Effector memory CD8-positive, alpha-beta T cell (primary cell): Measurements from ENCODE around the gene NFILZ.

Experiments used
- ATAC-seq: fragments of 150-1000 bp; cut with Tn5 transposase; replicated peaks from 2 replicates; pipeline ENCODE4 v1.10.0; 2021; ENCODE audit warnings: mild to moderate bottlenecking, moderate library complexity
- DNase-seq, 3 experiments: peaks; one replicate each; pipeline ENCODE4 v3.0.0; 2021
- H3K27ac Mint-ChIP-seq, 2 donors: one replicate each; pipeline ENCODE4 v1.8.0; 2022; ENCODE audit warnings: mild to moderate bottlenecking in 2 of 2, mixed read lengths in 2 of 2, moderate library complexity in 2 of 2
- H3K27me3 Mint-ChIP-seq, 2 donors: one replicate each; pipeline ENCODE4 v1.8.0; 2022; ENCODE audit warnings: mixed read lengths in 2 of 2
- H3K36me3 Mint-ChIP-seq: one replicate; pipeline ENCODE4 v1.8.0; 2022; ENCODE audit warnings: mild to moderate bottlenecking, moderate library complexity, mixed read lengths; ENCODE audit not compliant: insufficient read depth
- H3K4me1 Mint-ChIP-seq, 2 donors: one replicate each; pipeline ENCODE4 v1.8.0; 2022; ENCODE audit warnings: low read depth in 2 of 2, mixed read lengths in 2 of 2
- H3K4me3 Mint-ChIP-seq, 2 donors: one replicate each; pipeline ENCODE4 v1.8.0; 2022; ENCODE audit warnings: mild to moderate bottlenecking in 2 of 2, mixed read lengths in 2 of 2, moderate library complexity in 2 of 2
- H3K9me3 Mint-ChIP-seq, 2 donors: one replicate each; pipeline ENCODE4 v1.8.0; 2022; ENCODE audit warnings: mixed read lengths in 2 of 2
- total RNA-seq, 9 experiments: gene quantifications; one replicate each; lab custom pipeline; 2026; lab: John Stamatoyannopoulos, UW

Gene NFILZ, protein sequence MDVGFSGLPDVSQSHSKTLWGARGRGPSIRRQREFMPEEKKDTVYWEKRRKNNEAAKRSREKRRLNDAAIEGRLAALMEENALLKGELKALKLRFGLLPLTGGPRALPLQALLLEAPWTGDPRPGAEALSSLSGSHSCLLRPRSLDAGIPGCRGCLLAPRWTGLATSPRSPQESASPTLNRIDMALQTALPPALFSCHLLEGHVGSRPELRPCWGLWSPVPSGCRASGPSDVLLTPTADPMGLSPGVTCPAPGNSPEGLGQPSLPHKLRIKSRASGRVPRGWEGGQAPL
- 0 to 1.3 (median 0.40) reads per million in 9 experiments for total RNA-seq

DNA sequence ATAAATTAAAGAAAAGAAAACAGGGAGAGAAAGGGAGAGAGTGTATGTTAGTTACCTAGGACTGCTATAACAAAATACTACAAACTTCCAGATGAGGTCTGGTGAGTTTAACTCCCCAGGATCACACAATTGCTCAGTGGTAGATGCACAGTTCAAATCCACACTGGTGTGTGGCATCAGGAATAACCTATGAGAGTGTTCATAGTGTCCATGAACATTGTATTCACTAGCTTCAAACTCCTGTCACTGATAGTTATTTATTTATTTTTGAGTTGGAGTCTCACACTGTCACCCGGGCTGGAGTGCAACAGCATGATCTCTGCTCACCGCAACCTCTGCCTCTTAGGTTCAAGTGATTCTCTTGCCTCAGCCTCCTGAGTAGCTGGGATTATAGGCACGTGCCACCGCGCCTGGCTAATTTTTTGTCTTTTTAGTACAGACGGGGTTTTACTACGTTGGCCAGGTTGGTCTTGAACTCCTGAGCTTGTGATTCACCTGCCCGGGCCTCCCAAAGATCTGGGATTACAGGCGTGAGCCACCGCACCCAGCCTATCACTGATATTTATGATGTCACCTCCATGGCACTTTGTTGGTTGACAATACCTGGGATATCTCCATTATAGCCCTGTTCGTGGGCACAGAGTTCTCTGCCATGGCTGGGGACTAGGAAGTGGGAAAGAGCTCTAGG is at the start of gene NFILZ:
TSS of gene NFILZ (plus strand) at position 638 of the 688 bp plus-strand sequence. CDS start 46,133 bp downstream, outside the sequence.
- Mint-ChIP-seq H3K27me3 (peaks cover 3 to 13% of the 10 kb centered on the region in 2 donors), H3K4me3 (no peak within 1 kb of the TSS), H3K36me3 (no peaks in the 10 kb centered on the region), H3K27ac (peak within 1 kb of the TSS in 1 of 2 donors; percentile 35), H3K4me1 (peaks cover 0 to 14% of the 10 kb centered on the region in 2 donors), H3K9me3 (no peaks in the 10 kb centered on the region)
- DNase-seq, result no peak
- ATAC-seq, result no peak

DNA sequence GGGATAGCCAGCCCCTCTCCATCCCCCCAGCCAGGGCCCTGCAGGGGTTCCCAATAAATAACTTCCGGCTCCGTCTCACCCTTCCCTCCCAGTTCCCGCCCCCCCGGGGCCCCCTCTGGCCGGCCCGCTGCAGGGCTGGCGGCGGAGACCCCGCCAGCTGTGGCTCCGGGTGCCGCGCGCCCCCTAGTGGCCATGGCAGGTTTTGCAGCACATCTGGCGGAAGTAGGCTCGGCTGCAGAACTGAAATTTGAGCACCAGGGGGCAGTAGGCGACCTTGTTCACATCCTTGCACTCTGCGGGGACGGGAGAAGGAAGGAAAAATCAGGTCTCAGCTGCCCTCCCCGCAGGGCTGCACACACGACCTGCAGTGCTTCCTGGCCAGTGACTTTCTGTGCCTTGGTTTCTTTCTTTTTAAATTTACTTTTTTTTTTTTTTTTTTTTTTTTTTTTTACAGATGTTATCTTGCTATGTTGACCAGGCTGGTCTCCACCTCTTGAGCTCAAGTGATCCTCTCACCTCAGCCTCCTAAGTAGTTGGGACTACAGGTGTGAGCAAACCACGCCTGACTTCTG is 49.6 kb upstream of the NFILZ start:
- H3K4me1 Mint-ChIP-seq, result peaks cover 25% of the 10 kb centered on the region in 2 donors
- ATAC-seq (peak; percentile 61), DNase-seq (peak; percentile 87 to 91 (median 89))
- H3K27ac Mint-ChIP-seq, result no peak overlapping the region
- H3K4me3 Mint-ChIP-seq, result peak overlapping the region in 1 of 2 donors; percentile 43
- H3K9me3 Mint-ChIP-seq, result no peaks in the 10 kb centered on the region
- peaks cover 13% of the 10 kb centered on the region for H3K36me3 Mint-ChIP-seq
- no peaks in the 10 kb centered on the region for H3K27me3 Mint-ChIP-seq

DNA sequence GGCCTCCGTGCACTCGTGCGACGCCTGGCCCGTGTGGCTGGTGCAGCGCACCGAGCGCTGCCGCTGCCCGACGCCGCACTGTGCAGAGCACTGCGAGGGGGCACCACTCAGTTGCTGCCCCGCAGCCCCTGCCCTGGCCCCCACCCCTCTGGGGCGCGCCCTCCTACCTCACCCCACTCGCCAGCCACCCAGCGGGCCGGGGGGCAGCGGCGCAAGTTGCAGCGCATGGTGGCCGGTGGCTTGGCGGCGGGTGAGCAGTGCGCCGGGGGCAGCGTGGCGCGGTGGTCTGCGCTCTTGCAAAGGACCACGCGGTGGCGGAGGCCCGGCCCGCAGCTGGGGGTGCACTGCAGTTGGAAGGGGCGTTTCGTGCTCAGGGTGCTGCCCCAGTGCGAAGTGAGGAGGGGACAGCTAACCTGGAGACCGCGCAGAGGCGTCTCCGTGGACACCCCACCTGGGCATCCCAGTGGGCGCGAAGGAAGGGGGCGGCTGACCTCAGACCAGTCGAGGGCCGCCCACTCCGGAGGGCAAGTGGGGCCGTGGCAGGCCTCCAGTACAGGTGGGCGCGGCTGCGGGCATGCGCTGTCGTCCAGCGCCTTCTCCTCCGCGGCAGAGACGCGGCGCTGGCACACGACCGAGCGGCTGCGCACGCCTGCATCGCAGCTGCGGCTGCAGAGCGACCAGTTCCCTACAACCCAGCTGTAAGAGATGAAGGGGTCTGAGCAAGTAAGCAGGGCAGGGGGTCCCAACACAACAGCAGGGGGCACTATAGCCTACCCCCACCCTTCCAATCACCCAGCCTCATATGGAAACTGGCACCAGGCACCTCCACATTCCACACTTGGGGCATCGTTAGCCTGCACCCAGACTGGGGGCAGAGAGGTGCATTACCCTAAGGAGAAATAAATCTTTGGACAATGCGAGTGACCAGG is 45.2 kb upstream of the NFILZ start:
- H3K4me3 Mint-ChIP-seq, result no peak overlapping the region
- H3K9me3 Mint-ChIP-seq, result no peaks in the 10 kb centered on the region
- no peak overlapping the region for H3K27ac Mint-ChIP-seq
- H3K36me3 Mint-ChIP-seq, result peaks cover 11% of the 10 kb centered on the region
- H3K4me1 Mint-ChIP-seq, result peaks cover 0 to 2% of the 10 kb centered on the region in 2 donors
- H3K27me3 Mint-ChIP-seq, result no peaks in the 10 kb centered on the region
- DNase-seq, result no peak
- ATAC-seq, result no peak

DNA sequence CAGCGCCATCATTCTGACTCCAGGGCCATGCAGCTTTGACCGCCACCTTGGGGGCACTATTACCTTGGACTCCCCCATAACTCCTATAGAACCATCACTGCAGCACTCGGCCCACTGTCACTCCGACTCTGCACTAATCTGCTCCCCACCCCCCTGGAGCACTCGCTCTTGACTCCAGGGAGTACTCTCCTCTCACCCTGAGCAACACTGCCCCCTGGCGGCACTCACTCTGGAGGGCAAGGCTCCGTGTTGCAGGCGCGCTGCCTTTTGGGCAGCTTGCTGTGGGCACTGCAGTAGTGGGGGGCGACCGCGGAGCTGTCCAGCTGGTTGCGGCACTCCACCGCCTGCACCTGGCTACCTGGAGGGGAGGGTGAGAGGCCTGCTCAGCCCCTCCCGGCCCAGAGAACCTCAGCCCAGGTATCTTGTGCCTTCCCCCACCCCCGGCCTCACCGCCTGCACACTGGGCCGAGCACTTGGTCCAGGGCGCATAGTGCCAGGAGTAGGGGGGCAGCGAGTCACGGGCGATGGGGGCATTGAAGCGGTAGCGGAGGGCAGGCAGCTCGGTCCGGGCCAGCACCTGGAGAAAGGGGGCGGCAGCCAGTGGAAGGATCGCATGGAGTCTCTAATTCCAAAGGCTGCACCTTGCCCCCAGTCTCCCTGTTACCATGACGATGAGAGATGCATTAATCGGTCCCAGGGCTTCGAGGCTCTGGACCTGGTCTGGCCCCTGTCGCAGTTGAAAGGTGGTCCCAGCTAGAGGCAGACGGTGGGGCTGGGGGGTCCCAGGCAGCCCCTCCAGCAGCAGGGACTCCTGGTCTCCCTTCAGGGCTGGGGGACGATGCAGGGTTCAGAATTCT is 44.3 kb upstream of the NFILZ start:
- peak; percentile 63 to 73 (median 64) for DNase-seq
- Mint-ChIP-seq H3K9me3 (no peaks in the 10 kb centered on the region), H3K4me1 (peaks cover 0 to 2% of the 10 kb centered on the region in 2 donors), H3K36me3 (peaks cover 7% of the 10 kb centered on the region), H3K27me3 (no peaks in the 10 kb centered on the region), H3K27ac (no peak overlapping the region), H3K4me3 (no peak overlapping the region)
- ATAC-seq, result peak; percentile 72

DNA sequence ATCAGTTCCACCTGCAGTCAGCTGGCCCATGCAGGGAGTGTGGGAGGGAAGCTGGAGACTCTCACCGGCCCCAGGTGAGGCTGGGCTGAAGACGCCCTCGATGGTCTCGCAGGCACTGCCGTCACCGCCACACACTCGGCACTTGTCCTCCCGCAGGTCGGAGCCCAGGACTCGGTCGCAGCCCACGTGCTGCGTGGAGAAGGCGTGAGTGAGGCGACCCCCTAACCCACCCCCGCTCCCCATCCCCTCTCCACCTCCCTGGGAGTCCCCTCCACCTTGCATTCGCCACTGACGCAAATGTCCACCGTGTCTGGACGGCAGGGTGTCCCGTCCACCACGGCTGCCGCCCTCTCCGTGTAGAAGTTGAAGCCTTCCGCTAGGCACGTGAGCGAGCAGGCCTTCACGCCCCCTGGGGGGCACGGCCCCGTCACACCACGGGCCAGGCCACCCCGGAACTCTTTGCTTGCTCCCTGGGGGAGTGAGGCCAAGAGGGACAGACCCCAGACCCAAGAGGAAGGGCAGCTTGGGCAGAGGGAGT is 41.2 kb upstream of the NFILZ start:
- H3K4me1 Mint-ChIP-seq, result peaks cover 11 to 17% of the 10 kb centered on the region in 2 donors
- no peak for DNase-seq
- ATAC-seq, result no peak
- no peak overlapping the region for H3K4me3 Mint-ChIP-seq
- H3K27ac Mint-ChIP-seq, result peak overlapping the region in 1 of 2 donors; percentile 17
- H3K9me3 Mint-ChIP-seq, result no peaks in the 10 kb centered on the region
- H3K27me3 Mint-ChIP-seq, result no peaks in the 10 kb centered on the region
- H3K36me3 Mint-ChIP-seq, result peaks cover 12% of the 10 kb centered on the region

DNA sequence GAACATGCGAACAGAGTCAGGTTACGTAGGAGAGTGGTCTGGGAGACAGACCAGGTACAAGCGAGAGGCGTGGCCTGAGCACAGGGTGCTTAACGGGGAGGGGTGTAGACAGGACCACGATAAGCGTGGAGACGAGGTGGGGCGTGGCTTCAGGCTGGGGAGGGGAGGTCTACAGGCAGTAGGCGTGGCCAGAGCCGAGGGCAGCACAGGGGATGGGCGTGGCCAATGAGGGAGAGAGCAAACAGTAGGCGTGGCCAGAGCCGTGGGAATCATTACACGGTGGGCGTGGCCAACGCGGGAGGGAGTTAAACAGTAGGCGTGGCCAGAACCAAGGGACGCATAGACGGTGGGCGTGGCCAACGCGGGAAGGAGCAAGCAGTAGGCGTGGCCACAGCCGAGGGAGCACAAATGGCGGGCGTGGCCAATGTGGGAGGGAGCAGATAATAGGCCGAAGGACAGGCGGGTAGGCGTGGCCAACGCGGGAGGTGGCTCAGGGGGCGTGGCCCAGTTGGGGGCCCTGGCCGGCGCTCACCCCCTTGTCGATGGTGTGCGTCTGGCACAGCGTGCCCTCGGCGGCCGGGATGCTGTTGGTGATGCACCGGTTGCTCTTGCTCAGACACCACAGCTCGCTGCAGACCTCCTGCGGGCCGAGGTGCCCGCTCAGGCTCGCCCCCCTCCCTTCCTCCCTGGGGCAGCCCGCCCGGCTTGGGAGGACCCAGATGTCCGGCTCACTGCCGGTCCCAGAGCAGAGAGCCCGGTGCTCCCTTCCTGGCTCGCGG is 38.0 kb upstream of the NFILZ start:
- DNase-seq, result peak; percentile 90 to 95 (median 95)
- Mint-ChIP-seq H3K9me3 (no peaks in the 10 kb centered on the region), H3K4me1 (peaks cover 17% of the 10 kb centered on the region in 2 donors), H3K36me3 (peaks cover 17% of the 10 kb centered on the region), H3K4me3 (peak overlapping the region; percentile 77 to 82), H3K27me3 (no peaks in the 10 kb centered on the region), H3K27ac (peak overlapping the region; percentile 5 to 75)
- ATAC-seq, result peak; percentile 83

DNA sequence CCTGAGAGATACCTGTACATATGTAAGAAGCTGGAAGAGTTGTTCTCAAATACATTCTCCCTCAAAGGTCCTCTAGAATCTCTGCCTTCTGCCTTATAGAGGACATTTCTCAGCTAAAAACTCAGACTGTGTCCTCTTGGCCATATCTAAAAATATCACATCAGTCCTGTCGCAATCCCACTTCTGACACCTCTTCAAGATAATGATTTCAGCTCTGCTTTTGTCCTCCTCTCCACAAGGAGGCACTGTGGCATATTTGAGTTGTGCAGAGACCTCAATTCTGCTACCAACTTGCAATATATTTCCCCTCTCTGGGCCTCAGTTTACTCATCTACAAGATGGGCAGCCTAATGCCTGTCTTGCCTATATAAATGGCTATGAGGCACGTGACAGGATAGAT is 36.5 kb upstream of the NFILZ start:
- no peak for ATAC-seq
- no peaks in the 10 kb centered on the region for H3K9me3 Mint-ChIP-seq
- peaks cover 14% of the 10 kb centered on the region for H3K36me3 Mint-ChIP-seq
- H3K4me1 Mint-ChIP-seq, result peaks cover 17% of the 10 kb centered on the region in 2 donors
- peak overlapping the region in 1 of 2 donors; percentile 72 for H3K27ac Mint-ChIP-seq
- peak overlapping the region in 1 of 2 donors; percentile 51 for H3K4me3 Mint-ChIP-seq
- H3K27me3 Mint-ChIP-seq, result no peaks in the 10 kb centered on the region
- DNase-seq, result no peak

DNA sequence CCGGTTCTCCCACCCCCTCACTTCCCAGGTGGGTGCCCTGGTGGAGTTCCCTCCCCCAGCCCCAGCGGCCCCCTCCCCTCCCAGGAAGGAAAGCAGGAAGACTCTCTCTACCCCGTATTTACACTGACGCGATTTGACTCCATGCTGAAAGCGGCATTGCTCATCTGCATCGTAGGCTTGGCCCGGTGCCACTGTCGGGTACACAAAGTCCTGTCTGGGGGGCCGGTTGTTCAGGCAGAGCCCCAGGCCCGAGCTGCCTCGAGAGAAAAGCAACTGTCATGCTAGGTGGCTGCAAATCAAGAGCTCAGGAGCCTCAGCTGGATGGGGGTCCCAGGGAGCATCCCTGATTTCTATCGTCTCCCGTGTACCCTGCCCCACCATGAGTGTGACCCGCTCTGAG is 34.8 kb upstream of the NFILZ start:
- no peak for DNase-seq
- peaks cover 17% of the 10 kb centered on the region in 2 donors for H3K4me1 Mint-ChIP-seq
- H3K4me3 Mint-ChIP-seq, result no peak overlapping the region
- H3K9me3 Mint-ChIP-seq, result no peaks in the 10 kb centered on the region
- no peaks in the 10 kb centered on the region for H3K27me3 Mint-ChIP-seq
- peaks cover 21% of the 10 kb centered on the region for H3K36me3 Mint-ChIP-seq
- peak overlapping the region in 1 of 2 donors; percentile 62 for H3K27ac Mint-ChIP-seq
- no peak for ATAC-seq

DNA sequence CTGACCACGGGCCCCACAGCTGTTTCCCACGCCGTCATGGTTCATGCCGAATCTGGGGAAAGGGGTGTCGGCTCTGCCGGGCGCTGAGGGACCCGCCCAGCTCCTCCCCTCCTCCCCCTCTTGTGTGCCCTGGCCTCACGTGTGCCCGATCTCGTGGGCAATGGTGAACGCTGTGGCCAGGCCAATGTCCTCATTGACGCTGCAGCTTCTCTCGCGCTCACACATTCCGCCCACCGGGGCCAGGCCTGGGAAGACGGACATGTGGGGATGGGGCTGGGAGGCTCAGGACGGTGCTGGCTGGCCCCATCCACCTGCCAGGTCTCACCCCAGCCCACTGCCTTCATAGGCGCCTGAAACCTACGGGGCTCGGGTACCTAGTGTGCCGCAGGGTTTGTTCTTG is 34.3 kb upstream of the NFILZ start:
- peaks cover 22% of the 10 kb centered on the region for H3K36me3 Mint-ChIP-seq
- no peak for ATAC-seq
- H3K4me3 Mint-ChIP-seq, result no peak overlapping the region
- H3K27ac Mint-ChIP-seq, result no peak overlapping the region
- no peaks in the 10 kb centered on the region for H3K27me3 Mint-ChIP-seq
- no peaks in the 10 kb centered on the region for H3K9me3 Mint-ChIP-seq
- DNase-seq, result no peak
- peaks cover 17% of the 10 kb centered on the region in 2 donors for H3K4me1 Mint-ChIP-seq

DNA sequence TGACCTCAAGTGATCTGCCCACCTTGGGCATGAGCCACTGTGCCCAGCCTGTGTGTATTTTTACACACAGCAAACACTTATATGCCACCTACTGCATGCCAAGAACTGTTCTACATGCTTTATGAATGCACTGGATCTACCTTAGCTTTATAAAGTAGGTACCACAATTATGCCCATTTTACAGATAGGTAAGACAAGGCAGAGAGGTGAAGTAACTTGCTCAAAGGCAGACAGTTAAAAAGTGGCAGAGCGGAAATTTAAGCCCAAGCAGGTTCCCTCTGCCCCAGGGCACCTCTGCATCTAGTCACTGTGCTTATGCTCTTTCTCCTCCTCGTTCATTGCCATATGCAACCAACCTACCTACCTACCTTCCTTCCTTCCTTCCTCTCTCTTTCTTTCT is 30.4 kb upstream of the NFILZ start:
- H3K4me1 Mint-ChIP-seq, result peaks cover 0 to under 1% of the 10 kb centered on the region in 2 donors
- no peaks in the 10 kb centered on the region for H3K9me3 Mint-ChIP-seq
- no peak overlapping the region for H3K27ac Mint-ChIP-seq
- no peaks in the 10 kb centered on the region for H3K27me3 Mint-ChIP-seq
- ATAC-seq (no peak), DNase-seq (no peak)
- no peak overlapping the region for H3K4me3 Mint-ChIP-seq
- H3K36me3 Mint-ChIP-seq, result peaks cover 31% of the 10 kb centered on the region

DNA sequence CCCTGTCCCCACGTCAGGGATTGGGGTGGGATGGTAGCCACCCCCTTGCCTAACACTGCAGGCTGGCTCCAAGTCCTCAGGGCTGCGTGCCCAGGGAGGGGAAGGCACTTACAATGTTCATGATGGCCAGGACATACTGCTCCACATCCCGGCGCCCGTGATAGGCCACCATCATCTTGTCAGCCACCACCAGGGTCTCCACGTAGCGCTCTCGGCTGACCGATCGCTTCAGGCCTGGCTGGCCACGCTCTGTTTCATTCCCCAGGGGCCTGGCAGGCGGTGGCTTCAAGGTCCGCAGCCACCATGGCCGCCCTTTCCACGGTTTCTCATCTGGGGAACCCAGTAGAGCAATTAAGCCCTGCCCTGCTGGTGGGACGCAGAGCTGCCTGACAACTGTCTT is 29.6 kb upstream of the NFILZ start:
- H3K4me1 Mint-ChIP-seq, result no peaks in the 10 kb centered on the region
- DNase-seq, result no peak
- H3K27me3 Mint-ChIP-seq, result no peaks in the 10 kb centered on the region
- no peaks in the 10 kb centered on the region for H3K9me3 Mint-ChIP-seq
- peaks cover 35% of the 10 kb centered on the region for H3K36me3 Mint-ChIP-seq
- H3K4me3 Mint-ChIP-seq, result no peak overlapping the region
- no peak overlapping the region for H3K27ac Mint-ChIP-seq
- ATAC-seq, result no peak
